Transverse colon (tissue), 4 donors: ENCODE results near the gene MBNL2. TPM values are rescaled to one million over a fixed set of nuclear protein-coding genes. Genes with fewer than 3 reads are reported as not detected.

ENCODE experiments used
- DNase-seq: peaks from one replicate; pipeline ENCODE4 v3.0.0-alpha.2; 2019
- H3K27ac ChIP-seq, 4 donors: fragments of 200-600 bp; sonication (generic); 2 replicates each; pipeline ENCODE4 v1.5.1; 2016 to 2018; ENCODE audit warnings: inconsistent platforms in 4 of 4
- H3K27me3 ChIP-seq: fragments of 200-600 bp; sonication (generic); 2 replicates; pipeline ENCODE4 v1.5.1; 2017; ENCODE audit warnings: inconsistent platforms
- H3K36me3 ChIP-seq, 4 donors: fragments of 200-600 bp; sonication (generic); 2 replicates each; pipeline ENCODE4 v1.5.1; 2017 to 2019; ENCODE audit warnings: inconsistent platforms in 4 of 4
- H3K4me1 ChIP-seq, 4 donors: fragments of 200-600 bp; sonication (generic); 2 replicates each; pipeline ENCODE4 v1.5.1; 2017 to 2020; ENCODE audit warnings: inconsistent platforms in 4 of 4
- H3K4me3 ChIP-seq, 4 donors: fragments of 200-600 bp; sonication (generic); 1 replicate in 1 of 4; 2 replicates in 3 of 4; pipeline versions ENCODE4 v1.5.1 to v1.6.1; 2017 to 2019; ENCODE audit warnings: inconsistent platforms in 4 of 4
- H3K9me3 ChIP-seq, 2 donors: fragments of 200-600 bp; sonication (generic); 2 replicates each; pipeline ENCODE4 v1.5.1; 2017 to 2019; ENCODE audit warnings: inconsistent platforms in 2 of 2
- EP300 ChIP-seq: sonication (generic); formaldehyde crosslinking; IDR thresholded peaks from one replicate; pipeline ENCODE4 v1.6.1; 2017; ENCODE audit warnings: antibody characterized with exemption, low read depth
- POLR2A ChIP-seq: fragments of 450-650 bp; IDR thresholded peaks from one replicate; pipeline ENCODE4 v1.6.1; 2016; ENCODE audit warnings: antibody characterized with exemption, mild to moderate bottlenecking, moderate library complexity
- POLR2AphosphoS5 ChIP-seq, 3 donors: sonication (generic); formaldehyde crosslinking; IDR thresholded peaks; one replicate each; pipeline ENCODE4 v1.6.1; 2016; ENCODE audit warnings: antibody characterized with exemption in 3 of 3
- WGBS, 2 donors: methylation state at CpG; one replicate each; pipeline ENCODE4 v1.1.5; 2018; ENCODE audit warnings: low coverage in 1 of 2; 5-methylcytosine and 5-hydroxymethylcytosine counted together
- in situ Hi-C, 4 donors: fragments of 200-750 bp; cut with MboI; loops; one replicate each; pipeline versions ENCODE4 v1.15.0 to v1.15.1; 2017; ENCODE audit warnings: low sequenced_read_pairs in 3 of 4, low pct_ligation_motif_present in 1 of 4, low pct_unique_long_range_greater_than_20kb in 1 of 4
- intact Hi-C: fragments of 100-400 bp; cut with DNase I; formaldehyde crosslinking; loops from one replicate; pipeline ENCODE4 v1.15.1; 2023; ENCODE audit warnings: low total_unique reads
- total RNA-seq, 4 donors: library from RNA; depleted of rRNA; stranded (reverse); fragments of >200 nt; gene quantifications; one replicate each; pipeline ENCODE4 v1.1.0, GENCODE V29; 2016
- TF ChIP-seq, protein P1 (sequence below), 5 experiments: fragments of 200-600 bp in 3 of 5; fragments of 450-650 bp in 2 of 5; sonication (generic) in 3 of 5; IDR thresholded peaks; 1 replicate in 2 of 5; 2 replicates in 3 of 5; pipeline ENCODE4 v1.5.1; 2016 to 2017; ENCODE audit warnings: antibody characterized with exemption in 5 of 5, inconsistent platforms in 3 of 5, mild to moderate bottlenecking in 2 of 5, moderate library complexity in 1 of 5

MBNL2 gene
- total RNA-seq, 4 donors from 2014 or later: 26.9 to 53.7 (median 46.1) TPM

DNA sequence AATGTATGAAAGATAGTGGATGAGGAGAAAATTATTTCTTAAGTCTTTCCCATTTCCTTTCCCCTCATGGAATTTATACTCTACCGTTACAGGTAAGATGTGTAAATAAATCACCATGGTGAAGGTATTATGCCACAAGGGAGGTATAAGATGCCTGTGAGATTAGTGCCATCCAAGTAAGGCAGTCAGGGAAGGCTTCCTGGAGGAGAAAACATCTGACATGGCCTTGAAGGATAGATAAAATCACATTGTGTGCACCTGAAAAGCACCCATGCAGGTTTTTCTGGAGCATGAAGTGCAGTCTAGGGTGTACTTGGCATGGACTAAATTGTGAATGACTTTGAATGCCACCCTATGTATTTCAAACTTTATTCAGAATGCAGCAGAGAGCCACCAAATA, 15.3 kb downstream of the MBNL2 start:
- no peak overlapping the region for H3K4me3 ChIP-seq
- in situ Hi-C loops (no loop called here), intact Hi-C loops (no loop called here)
- H3K4me1 ChIP-seq: peaks cover 31 to 88% (median 78%) of the 10 kb centered on the region in 4 donors
- H3K9me3 ChIP-seq: no peaks in the 10 kb centered on the region
- TF ChIP-seq POLR2AphosphoS5 (IDR thresholded peaks at IDR 0.05) (no peak), POLR2A (no peak), EP300 (no peak)
- TF ChIP-seq, protein P1, sequence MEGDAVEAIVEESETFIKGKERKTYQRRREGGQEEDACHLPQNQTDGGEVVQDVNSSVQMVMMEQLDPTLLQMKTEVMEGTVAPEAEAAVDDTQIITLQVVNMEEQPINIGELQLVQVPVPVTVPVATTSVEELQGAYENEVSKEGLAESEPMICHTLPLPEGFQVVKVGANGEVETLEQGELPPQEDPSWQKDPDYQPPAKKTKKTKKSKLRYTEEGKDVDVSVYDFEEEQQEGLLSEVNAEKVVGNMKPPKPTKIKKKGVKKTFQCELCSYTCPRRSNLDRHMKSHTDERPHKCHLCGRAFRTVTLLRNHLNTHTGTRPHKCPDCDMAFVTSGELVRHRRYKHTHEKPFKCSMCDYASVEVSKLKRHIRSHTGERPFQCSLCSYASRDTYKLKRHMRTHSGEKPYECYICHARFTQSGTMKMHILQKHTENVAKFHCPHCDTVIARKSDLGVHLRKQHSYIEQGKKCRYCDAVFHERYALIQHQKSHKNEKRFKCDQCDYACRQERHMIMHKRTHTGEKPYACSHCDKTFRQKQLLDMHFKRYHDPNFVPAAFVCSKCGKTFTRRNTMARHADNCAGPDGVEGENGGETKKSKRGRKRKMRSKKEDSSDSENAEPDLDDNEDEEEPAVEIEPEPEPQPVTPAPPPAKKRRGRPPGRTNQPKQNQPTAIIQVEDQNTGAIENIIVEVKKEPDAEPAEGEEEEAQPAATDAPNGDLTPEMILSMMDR (IDR thresholded peaks at IDR 0.05): no peak
- H3K36me3 ChIP-seq: no peaks in the 10 kb centered on the region
- WGBS, 2 donors: 64 to 69% methylated on average over 1 of the region's 1 CpG
- H3K27me3 ChIP-seq: no peaks in the 10 kb centered on the region
- DNase-seq: no peak
- peak overlapping the region in 3 of 4 donors; percentile 41 to 87 (median 82) for H3K27ac ChIP-seq

- Histone ChIP-seq H3K4me1 (peaks cover 31 to 89% (median 79%) of the 10 kb centered on the region in 4 donors), H3K9me3 (no peaks in the 10 kb centered on the region), H3K4me3 (no peak overlapping the region), H3K36me3 (no peaks in the 10 kb centered on the region), H3K27me3 (no peaks in the 10 kb centered on the region), H3K27ac (peak overlapping the region; percentile 32 to 73 (median 50))
- no peak for TF ChIP-seq POLR2A
- TF ChIP-seq EP300: no peak
- TF ChIP-seq, protein P1 (IDR thresholded peaks at IDR 0.05): no peak
- no peak for TF ChIP-seq POLR2AphosphoS5 (IDR thresholded peaks at IDR 0.05)
- in situ Hi-C loops (no loop called here), intact Hi-C loops (no loop called here)
- DNase-seq: no peak
- WGBS, 2 donors: 67 to 68% methylated on average over 4 to 5 of the region's 5 CpGs
Measured at GRCh38 chr13:97238432-97238831, 16.3 kb downstream of the MBNL2 start.

- in situ Hi-C loops: no loop called here
- Histone ChIP-seq H3K36me3 (no peaks in the 10 kb centered on the region), H3K9me3 (no peaks in the 10 kb centered on the region), H3K27ac (peak overlapping the region; percentile 32 to 73 (median 50)), H3K4me1 (peaks cover 30 to 89% (median 79%) of the 10 kb centered on the region in 4 donors), H3K4me3 (no peak overlapping the region), H3K27me3 (no peaks in the 10 kb centered on the region)
- no peak for DNase-seq
- intact Hi-C loops: no loop called here
- WGBS, 2 donors: 83 to 87% methylated on average over 4 of the region's 4 CpGs
- TF ChIP-seq EP300 (no peak), POLR2A (no peak), POLR2AphosphoS5 (IDR thresholded peaks at IDR 0.05) (no peak)
- TF ChIP-seq, protein P1 (IDR thresholded peaks at IDR 0.05): no peak
Measured at GRCh38 chr13:97238883-97239282, 16.8 kb downstream of the MBNL2 start.

DNA sequence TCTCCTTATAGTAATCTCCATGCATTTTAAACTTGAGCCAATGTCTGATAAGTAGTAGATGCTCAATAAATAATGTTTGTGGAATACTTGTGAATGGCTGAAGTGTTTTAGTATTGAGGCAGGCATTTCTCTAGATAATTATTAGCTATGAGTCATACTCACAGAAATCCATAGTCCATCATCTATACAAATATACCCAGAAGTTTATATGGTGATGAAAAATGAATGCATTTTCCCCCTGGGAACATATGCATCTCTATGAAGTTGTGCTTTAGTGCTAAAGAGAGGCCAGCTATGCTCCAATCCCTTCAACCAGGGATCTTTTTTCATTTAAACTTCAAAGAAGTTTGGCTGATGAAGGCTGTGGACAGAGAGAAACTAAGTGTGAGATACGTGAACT, 17.2 kb downstream of the MBNL2 start:
- in situ Hi-C loops: no loop called here
- intact Hi-C loops: no loop called here
- WGBS, 2 donors: 77 to 100% methylated on average over 1 of the region's 1 CpG
- TF ChIP-seq POLR2AphosphoS5 (IDR thresholded peaks at IDR 0.05) (no peak), EP300 (no peak), POLR2A (no peak)
- TF ChIP-seq, protein P1 (IDR thresholded peaks at IDR 0.05): no peak
- Histone ChIP-seq H3K4me3 (no peak overlapping the region), H3K27me3 (no peaks in the 10 kb centered on the region), H3K4me1 (peaks cover 28 to 89% (median 79%) of the 10 kb centered on the region in 4 donors), H3K9me3 (no peaks in the 10 kb centered on the region), H3K27ac (peak overlapping the region; percentile 48 to 76 (median 66)), H3K36me3 (no peaks in the 10 kb centered on the region)
- DNase-seq: no peak
